ENCODE data around the gene CAMK4.

The CAMK4 gene

GRCh38 chr5:111537141-111538024, 313.2 kb downstream of the CAMK4 start:
- ATAC-seq (ENCODE audit: low read depth), result no peak
- DNase-seq (ENCODE audit: low spot score), result no peak
- no peak for TF ChIP-seq CTCF (IDR thresholded peaks at IDR 0.05; ENCODE audit: poor library complexity, severe bottlenecking)
- no peak overlapping the region for H3K27ac ChIP-seq (ENCODE audit: poor library complexity, severe bottlenecking)
- no peaks in the 10 kb centered on the region for H3K27me3 ChIP-seq (ENCODE audit: insufficient read depth, poor library complexity, severe bottlenecking)
- H3K4me3 ChIP-seq (ENCODE audit: severe bottlenecking), result no peak overlapping the region
- no peaks in the 10 kb centered on the region for H3K9me3 ChIP-seq (ENCODE audit: severe bottlenecking)
- no peaks in the 10 kb centered on the region for H3K4me1 ChIP-seq (ENCODE audit: insufficient read depth, poor library complexity, severe bottlenecking)
- no peaks in the 10 kb centered on the region for H3K36me3 ChIP-seq (ENCODE audit: low read depth)
